GM19240 (cell line): Measurements from ENCODE around the gene PLEKHM3.

Experiments
- DNase-seq: peaks from one replicate; pipeline ENCODE4 v3.0.0; 2011; ENCODE audit warnings: low spot score; ENCODE audit not compliant: insufficient read length

The PLEKHM3 gene

GRCh38 chr2:207892716-207893402 lies 132.5 kb downstream of the PLEKHM3 start:
- DNase-seq, result no peak

DNA sequence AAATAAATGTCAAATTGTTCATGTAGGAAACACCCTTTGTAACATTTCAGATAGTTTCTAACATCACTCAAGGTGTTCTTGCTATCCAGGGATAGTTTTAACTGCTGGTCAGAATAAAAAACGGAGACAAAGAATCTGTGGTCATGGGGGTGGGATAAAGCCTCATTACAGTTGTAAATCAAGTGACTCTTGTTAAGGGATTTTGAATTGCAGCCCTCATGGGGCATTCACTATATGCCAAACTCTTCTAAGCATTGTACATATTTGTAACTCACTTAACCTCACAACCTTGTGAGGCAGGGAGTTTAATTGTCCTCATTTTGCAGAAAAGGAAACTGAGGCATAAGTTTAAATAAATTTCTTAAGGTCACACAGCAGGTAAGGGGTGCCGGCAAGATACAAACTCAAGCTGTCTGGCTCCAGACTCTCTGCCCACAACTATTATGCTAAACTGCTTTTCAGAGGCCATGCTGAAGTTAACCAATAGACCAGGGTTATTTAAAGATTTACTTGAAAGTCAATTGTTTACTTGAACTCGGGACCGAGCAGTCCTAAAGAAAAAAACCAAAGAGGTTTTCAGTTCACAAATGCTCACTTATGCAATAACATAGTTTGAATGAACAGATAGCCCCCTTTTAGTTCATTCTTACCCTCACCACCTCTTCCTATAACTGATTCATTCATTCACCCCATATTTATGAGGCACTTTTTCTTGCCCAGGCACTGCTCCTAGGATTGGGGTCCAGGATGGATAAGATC lies 134.1 kb downstream of the PLEKHM3 start:
- DNase-seq, result no peak

- no peak for DNase-seq
Observed at GRCh38 chr2:207887500-207887899, 137.8 kb downstream of the PLEKHM3 start.

DNA sequence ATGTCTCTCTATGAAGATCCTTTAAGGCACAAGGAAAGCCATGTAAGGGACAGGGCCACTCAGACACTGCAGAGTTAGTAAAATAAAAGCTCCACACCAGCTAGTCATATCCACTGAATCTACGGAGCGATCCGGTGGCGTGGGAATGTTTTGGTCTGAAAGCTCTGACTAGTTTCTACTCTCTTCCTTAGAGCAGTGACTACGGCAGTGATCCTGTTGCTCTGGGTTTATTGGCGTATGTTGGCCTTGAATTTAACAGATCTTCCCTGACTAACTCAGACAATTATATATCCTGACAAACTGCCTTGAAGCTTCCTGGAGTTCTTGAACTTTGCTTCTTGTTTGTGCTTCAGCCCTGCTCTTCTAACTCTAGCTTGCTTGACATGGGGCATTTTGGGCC lies 140.3 kb downstream of the PLEKHM3 start:
- DNase-seq, result no peak

DNA sequence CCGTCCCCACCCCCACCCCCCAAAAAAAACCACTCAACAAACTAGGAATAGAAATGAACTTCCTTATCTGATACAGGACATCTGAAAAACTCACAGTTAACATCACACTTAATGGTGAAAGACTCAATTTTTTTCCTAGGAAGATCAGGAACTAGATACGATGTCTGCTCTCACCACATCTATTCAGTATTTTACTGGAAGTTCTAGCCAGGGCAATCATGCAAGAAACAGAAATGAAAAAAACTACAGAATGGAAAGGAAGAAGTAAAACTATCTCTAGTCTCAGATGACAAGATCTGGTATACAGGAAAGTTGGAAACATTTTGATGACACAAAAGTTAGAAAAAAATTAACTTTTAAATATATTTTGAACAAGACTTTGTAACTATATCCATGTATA lies 141.2 kb downstream of the PLEKHM3 start:
- no peak for DNase-seq

DNA sequence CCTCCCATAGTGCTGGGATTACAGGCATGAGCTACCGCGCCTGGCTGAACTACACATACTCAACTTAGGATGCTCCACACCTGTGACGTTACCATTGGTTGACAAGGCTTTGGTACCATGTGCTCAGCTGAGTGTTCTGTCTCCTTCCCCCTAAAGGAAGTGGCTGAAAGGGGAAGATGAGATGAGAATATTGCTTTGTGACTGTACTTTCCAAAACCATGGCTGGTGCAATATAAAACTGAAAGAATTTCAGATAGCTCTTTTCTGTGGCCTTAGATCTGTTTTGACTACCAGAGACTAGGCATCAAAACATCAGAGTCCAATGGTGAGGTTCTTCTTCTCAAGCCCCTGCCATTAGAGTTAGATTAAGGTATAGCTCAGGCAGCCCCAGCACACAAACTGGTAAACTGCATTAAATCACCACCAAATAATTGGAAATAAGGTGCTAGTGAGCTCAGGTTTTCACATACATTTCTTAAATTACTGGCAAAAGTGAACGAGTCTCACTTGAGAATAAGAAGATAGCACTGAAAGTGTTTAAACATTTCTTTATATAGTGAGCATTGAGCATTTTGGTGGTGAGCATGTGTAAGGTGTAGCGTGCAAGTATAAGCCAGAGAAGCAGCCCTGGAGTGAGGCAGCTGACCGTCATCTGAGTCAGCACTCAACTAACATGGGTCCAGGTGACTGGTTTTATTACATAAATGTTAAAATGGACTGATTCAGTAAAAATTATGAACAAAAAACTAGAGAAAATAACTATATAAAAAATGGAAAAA lies 142.1 kb downstream of the PLEKHM3 start:
- no peak for DNase-seq

GRCh38 chr2:207881902-207882301 lies 143.4 kb downstream of the PLEKHM3 start:
- DNase-seq, result no peak

GRCh38 chr2:207879536-207879935 lies 145.8 kb downstream of the PLEKHM3 start:
- no peak for DNase-seq

GRCh38 chr2:207876842-207877535 lies 148.3 kb downstream of the PLEKHM3 start:
- no peak for DNase-seq

- no peak for DNase-seq
Observed at GRCh38 chr2:207875473-207876212, 149.7 kb downstream of the PLEKHM3 start.

DNA sequence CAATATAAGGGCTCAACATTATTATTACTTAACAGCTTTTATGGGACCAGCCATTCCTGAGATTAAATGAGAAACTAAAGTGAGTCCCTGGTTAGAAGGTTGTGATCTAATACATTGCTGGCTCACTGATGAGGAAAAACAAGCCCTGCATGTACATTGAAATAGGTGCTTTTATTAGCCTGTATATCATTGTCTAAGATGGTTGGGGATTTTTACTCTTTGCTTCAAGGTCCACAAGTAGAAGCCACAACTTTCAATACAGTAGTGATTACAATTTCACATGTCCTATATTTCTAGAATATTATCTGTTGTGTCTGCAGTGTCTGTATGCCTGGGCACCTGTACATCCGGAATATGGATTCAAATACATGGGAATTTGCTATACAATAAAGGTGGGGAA lies 151.5 kb downstream of the PLEKHM3 start:
- no peak for DNase-seq

DNA sequence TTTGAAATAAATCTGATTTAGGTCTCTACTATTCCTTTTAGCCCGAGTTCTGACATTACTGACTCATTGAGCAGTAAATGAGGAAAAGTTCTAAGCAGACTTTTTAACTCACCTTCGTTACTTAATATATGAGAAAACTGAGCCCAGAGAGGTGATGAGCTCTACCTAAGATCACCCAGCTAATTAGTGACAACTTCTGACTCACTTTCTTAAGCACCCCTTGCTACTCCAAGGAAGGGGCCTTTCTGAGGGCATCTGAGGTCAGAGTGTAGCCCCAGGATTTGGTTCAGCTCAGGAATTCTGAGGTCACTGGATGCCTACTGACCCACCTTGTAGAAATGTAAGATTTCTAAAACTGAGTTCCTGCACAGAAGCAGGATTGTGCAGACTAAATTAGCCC lies 153.4 kb downstream of the PLEKHM3 start:
- DNase-seq, result no peak

- DNase-seq, result no peak
Observed at GRCh38 chr2:207871506-207871905, 153.8 kb downstream of the PLEKHM3 start.

DNA sequence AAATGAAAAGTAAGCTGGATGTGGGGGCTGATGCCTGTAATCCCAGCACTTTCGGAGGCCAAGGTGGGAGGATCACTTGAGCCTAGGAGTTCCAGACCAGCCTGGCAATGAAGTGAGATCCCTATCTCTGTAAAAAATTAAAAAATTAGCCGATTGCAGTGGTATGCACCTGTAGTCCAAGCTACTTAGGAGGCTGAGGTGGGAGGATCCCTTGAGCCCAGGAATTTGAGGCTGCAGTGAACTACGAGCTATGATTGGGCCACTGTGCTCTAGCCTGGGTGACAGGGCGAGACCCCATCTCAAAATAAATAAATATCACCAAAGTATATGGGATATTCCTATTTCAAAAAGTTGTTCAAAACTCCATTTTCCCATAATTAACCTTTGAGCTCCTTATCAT lies 154.5 kb downstream of the PLEKHM3 start:
- no peak for DNase-seq

GRCh38 chr2:207869784-207870778 lies 155.2 kb downstream of the PLEKHM3 start:
- no peak for DNase-seq

DNA sequence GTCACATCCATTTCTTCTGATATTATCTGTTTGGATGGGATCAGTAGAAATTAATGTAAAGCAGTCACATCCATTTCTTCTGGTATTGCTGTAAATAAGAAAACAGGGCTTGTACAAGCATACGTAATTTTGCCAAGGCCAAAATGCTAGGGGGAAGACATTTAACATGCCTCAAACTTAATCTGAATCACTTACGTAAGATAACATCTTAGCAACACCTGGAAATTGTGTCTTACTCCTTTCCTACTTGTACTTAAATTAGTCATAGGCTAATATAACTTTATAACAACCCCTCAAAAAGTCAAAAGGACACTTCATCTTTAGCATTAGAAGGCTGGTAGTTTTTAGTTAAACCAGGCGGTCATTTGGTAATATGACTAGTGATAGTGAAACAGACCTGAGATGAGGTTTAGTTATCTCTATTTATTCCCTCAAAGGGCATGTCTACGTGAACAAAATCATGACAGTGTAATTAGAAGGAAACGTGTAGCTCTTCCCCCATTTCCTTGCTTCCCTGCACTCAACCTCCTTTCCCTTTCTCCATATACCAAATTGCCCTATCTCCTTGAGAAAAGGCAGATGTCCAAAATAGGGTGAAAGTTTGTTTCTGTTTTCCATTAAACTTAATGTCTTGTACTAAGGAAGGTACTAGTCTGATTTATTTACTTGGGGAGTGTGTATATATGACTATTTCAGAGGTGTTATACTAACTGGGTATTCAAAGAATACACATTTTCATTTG lies 156.3 kb downstream of the PLEKHM3 start:
- no peak for DNase-seq

DNA sequence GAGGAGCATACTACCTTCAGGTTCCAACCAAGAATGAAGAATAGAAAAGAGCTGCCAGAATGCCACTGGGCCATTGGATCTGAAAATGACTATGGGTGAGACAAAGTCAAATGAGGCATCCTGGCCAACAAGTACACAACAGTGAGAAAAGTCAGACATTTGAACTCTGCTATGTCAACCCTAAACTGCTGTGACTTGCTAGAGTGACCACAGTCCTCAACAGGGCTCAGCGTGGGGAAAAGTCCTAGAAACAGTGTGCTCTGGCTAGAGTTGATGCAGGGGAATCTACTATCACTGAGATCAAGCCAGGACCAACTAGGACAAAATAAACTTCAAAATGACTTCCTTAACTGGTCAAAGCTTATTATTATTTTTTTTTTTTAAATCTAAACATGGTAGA lies 157.4 kb downstream of the PLEKHM3 start:
- no peak for DNase-seq

DNA sequence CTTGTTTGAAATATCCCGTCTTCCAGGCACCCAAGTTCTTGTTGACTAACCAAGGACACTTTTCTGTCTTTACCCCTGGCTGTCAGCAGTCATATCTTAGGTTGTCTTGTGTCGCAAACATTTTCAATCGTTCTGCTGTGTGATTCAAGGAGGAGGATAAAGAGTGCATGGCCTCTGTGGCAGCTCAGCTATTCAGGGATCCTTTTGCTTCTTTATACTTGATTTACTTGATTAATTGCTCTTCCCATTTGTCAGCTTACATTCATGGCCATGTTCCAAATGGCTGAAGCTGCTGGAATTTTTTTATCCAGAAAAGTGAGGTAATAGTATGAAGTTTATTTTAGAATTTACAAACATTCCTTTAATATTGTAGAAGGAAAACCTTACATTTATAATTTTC lies 158.3 kb downstream of the PLEKHM3 start:
- DNase-seq, result no peak

GRCh38 chr2:207865210-207865609 lies 160.1 kb downstream of the PLEKHM3 start:
- no peak for DNase-seq
